ENCODE results near the gene FAM118B. TPM values are rescaled to one million over a fixed set of nuclear protein-coding genes. Genes with fewer than 3 reads are reported as not detected.

The FAM118B gene
- 16.8 and 17.0 TPM in 2 replicates for total RNA-seq

DNA sequence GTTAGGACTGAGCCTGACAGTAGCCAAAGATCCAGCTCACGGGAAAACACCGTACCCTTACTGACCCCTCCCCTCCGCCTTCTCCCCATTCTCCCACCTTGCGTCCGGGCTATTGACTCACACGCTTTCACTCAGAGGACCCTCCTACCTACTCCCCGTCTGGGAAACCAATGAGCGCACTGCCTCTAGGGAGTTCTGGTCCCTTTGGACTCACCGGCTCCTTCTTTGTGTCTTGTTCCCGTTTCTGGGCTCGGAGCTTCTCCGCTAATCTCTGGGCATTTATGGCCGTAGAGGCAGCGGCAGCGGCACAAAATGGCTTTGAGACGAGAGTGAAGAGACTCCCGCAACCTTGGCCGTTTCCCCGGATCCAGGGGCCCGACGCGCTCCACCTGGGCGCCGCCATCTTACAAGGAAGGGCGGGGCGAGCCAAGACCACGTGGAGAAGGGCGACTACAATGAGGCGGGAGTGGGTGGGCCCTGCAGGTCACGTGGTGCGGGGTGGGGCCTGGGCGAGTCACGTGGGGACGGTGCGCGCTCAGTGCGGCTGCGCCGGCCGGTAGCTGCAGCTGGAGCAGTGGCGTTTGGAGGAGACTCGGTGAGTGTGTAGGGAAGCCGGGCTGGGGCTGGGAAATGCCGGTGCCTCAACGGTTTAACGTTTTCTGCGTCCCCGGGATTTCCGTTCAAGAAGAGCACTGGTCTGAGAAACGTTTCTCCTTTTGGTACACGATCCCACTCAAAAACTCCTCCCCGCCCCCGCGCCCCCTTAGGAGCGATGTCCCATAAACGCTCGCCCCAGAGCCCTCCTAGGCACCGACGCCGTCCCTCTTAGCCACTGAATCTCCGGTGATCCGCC lies at the start of gene FAM118B, which contains the start of gene RPUSD4:
Gene FAM118B, plus strand, starts transcription at position 547 of the 853 bp plus-strand sequence. CDS start 23,220 bp downstream, outside the sequence.
Gene RPUSD4, minus strand, starts transcription at position 415 of the 853 bp plus-strand sequence. Its CDS starts 12 bp downstream, at position 403.

DNA sequence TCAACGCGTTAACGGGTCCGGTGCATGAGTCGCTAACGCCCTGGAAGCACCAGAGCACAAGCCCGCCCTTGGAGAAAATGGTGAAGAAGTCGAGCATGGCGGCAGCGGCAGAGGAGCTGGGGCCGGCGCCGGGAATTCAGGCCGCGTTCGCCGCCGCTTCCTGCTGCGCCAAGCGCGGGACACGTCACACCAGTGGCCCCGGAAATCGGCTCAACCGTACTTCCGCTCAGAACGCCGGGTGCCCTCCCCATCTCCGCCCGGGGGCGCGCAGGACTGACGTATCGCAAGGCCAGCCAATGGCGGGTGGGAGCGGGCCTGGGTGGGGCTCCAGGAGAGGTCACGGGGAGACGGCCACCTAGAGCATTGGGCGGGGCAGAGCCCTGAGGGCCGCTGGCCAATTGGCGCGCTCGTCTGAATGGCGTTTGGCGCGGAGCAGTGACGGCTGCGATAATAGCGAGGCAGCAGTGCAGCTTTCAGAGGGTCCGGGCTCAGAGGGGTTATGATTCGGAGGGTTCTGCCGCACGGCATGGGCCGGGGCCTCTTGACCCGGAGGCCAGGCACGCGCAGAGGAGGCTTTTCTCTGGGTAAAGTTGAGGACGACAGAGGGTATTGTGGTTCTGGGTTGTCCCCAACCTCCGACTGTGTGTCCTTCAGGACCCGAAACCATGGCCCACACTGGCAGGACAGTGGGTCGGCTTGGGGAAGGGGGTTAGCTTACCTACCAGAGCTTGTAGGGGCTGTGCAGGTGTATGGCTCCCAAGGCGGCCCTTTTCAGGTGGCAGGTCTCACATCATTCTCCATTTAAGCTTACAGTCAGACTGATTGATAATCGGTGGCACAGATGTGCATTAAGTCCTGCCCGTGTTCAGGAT lies 57.4 kb downstream of the FAM118B start, which contains the start of the genes FOXRED1 and SRPRA:
Gene FOXRED1, plus strand, starts transcription at position 447 of the 872 bp plus-strand sequence. Its CDS starts 53 bp downstream, at position 500.
Gene SRPRA, minus strand, starts transcription at position 188 of the 872 bp plus-strand sequence. Its CDS starts 91 bp downstream, at position 97.

DNA sequence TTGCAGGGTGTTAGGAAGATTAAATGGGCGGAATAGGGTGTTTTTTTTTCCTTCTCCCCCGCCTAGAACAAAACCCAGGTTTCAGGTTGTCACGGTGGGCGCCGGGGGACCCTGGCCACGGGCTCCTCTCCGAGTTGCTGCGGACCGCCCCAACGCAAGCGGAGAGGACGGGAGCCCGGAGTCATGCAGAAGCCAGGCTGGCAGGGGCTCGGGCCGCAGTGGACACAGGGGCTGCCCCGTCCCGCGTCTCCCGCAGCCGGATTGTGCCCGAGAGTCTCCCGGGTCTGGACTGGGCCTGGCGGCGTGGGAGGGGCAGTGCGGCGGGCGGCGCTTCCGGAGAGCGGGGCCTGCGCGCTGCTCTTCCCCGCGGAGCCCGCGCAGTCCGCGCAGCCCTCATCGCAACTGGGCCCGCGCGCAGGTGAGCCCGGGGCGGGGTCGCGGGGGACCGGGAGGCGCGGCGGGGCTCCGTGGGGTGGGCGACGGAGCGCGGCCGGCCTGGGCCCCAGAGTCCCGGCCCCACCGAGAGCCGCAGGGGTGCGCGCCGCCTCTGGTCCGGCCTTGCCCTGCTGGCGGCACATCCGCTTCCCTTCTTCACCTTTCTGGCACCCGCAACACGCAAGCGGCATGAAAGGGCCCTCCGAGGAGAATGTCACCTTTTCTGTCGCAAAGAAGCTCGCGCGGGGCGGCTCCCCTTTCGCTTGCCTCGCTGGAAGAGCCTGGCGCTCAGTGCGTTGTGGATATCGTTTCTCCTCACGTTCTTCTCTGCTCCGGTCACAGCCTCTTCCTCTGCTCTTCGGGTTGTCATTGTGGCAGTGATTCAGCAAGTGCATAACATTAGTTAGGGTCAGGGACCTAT lies 71.4 kb downstream of the FAM118B start, which contains the start of gene TIRAP:
Gene TIRAP, plus strand, starts transcription at position 358 of the 856 bp plus-strand sequence. CDS start 7,802 bp downstream, outside the sequence.

DNA sequence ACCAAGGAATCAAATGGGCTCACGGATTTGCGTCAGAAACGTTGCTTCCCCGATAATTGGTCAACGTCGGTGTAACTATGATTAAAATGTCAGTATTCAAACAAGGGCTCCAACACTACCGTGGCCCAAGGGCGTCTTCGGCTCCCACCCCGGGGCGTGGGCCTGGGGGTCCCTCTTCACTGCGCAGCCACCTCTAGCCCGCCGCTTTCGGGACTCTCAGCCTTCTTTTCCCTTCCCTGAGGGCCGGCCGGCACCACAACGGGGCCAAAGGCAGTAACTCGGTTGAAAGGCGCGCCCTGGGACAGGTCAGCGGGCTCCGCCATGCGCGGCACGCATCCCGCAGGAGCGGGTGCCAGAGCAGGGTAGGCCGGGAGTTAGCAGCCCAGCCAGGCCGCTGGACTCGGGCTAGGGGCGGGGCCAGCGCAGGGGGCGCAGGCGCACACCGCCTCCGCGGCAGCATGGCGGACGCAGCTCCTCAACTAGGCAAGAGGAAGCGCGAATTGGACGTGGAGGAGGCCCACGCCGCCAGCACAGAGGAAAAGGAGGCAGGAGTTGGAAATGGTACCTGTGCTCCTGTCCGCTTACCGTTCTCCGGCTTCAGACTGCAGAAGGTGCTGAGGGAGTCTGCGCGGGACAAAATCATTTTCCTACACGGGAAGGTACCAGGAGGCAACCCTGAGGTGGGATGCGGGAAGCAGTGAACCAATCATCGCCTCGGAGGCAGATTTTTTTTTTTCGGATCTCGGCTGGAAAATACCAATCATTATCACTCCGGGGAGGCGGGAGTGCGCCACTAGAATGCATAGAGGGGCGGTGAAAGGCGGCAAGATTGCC lies 92.3 kb downstream of the FAM118B start, which contains the start of gene DCPS:
Gene DCPS, plus strand, starts transcription at position 438 of the 834 bp plus-strand sequence. Its CDS starts 21 bp downstream, at position 459.

Other genes starting within 250 kb of the FAM118B start
- gene CDON, start 148.9 kb upstream of the FAM118B start, total RNA-seq, result 6.7 and 7.7 TPM in 2 replicates
- gene RPUSD4, start 132 bp upstream of the FAM118B start, total RNA-seq, result 21.5 and 23.4 TPM in 2 replicates
- 63.9 and 76.1 TPM in 2 replicates for gene SRPRA, start 57.1 kb downstream of the FAM118B start, total RNA-seq
- 10.7 and 14.9 TPM in 2 replicates for gene FOXRED1, start 57.4 kb downstream of the FAM118B start, total RNA-seq
- 3.3 and 4.3 TPM in 2 replicates for gene TIRAP, start 71.3 kb downstream of the FAM118B start, total RNA-seq
- 11.2 and 14.1 TPM in 2 replicates for gene DCPS, start 92.3 kb downstream of the FAM118B start, total RNA-seq
- gene ST3GAL4, start 143.9 kb downstream of the FAM118B start, total RNA-seq, result 22.1 and 26.6 TPM in 2 replicates